Keratinocyte (primary cell): ENCODE data around the gene NHSL1. TPM values are rescaled to one million over a fixed set of nuclear protein-coding genes. Genes with fewer than 3 reads are reported as not detected.

ENCODE experiments used
- DNase-seq: peaks from one replicate; pipeline ENCODE4 v3.0.0-alpha.2; 2011; ENCODE audit warnings: low read depth, missing footprints, low spot score
- FAIRE-seq: peaks from 2 replicates; lab custom pipeline; 2011; peaks lifted over from hg19 to GRCh38; lab: Jason Lieb, UNC
- H2AFZ ChIP-seq: 2 replicates; pipeline ENCODE4 v1.6.0; 2012; ENCODE audit warnings: low read length, control low read depth, inconsistent platforms; ENCODE audit not compliant: control insufficient read depth
- H3K27ac ChIP-seq: 2 replicates; pipeline ENCODE4 v1.5.1; 2011; ENCODE audit warnings: low read length; ENCODE audit not compliant: control insufficient read depth, insufficient read depth
- H3K27me3 ChIP-seq: 3 replicates; pipeline ENCODE4 v1.6.0; 2011; ENCODE audit warnings: low read length; ENCODE audit not compliant: control insufficient read depth, insufficient read depth; ENCODE audit errors: extremely low read depth
- H3K36me3 ChIP-seq, 2 experiments: 2 replicates in 1 of 2; 3 replicates in 1 of 2; pipeline ENCODE4 v1.5.1; 2011; ENCODE audit warnings: low read length in 2 of 2, mild to moderate bottlenecking in 1 of 2; ENCODE audit not compliant: control insufficient read depth in 2 of 2, insufficient read depth in 2 of 2; ENCODE audit errors: extremely low read depth in 1 of 2
- H3K4me1 ChIP-seq: 3 replicates; pipeline ENCODE4 v1.5.1; 2011; ENCODE audit warnings: low read length; ENCODE audit not compliant: control insufficient read depth, insufficient read depth; ENCODE audit errors: extremely low read depth
- H3K4me2 ChIP-seq: 3 replicates; pipeline ENCODE4 v1.6.0; 2011; ENCODE audit warnings: low read depth, low read length; ENCODE audit not compliant: control insufficient read depth, insufficient read depth; ENCODE audit errors: extremely low read depth
- H3K4me3 ChIP-seq, 3 experiments: fragments of 200-600 bp in 1 of 3; sonication (generic) in 1 of 3; 2 replicates in 2 of 3; 3 replicates in 1 of 3; pipeline ENCODE4 v1.5.1; 2011 to 2016; ENCODE audit warnings: low read length in 3 of 3, mild to moderate bottlenecking in 3 of 3, control low read depth in 2 of 3, inconsistent platforms in 1 of 3, low read depth in 1 of 3, mixed read lengths in 1 of 3, mixed run types in 1 of 3, moderate library complexity in 1 of 3; ENCODE audit not compliant: control insufficient read depth in 2 of 3, insufficient read depth in 2 of 3; ENCODE audit errors: extremely low read depth in 1 of 3
- H3K79me2 ChIP-seq: 2 replicates; pipeline ENCODE4 v1.6.0; 2012; ENCODE audit warnings: low read length; ENCODE audit not compliant: control insufficient read depth, insufficient read depth
- H3K9ac ChIP-seq: 3 replicates; pipeline ENCODE4 v1.6.0; 2011; ENCODE audit warnings: low read length; ENCODE audit not compliant: control insufficient read depth, insufficient read depth; ENCODE audit errors: extremely low read depth
- H3K9me1 ChIP-seq: 3 replicates; pipeline ENCODE4 v1.6.0; 2011; ENCODE audit warnings: low read length; ENCODE audit not compliant: control insufficient read depth, insufficient read depth; ENCODE audit errors: extremely low read depth
- H3K9me3 ChIP-seq: 2 replicates; pipeline ENCODE4 v1.5.1; 2012; ENCODE audit warnings: low read depth, low read length; ENCODE audit not compliant: control insufficient read depth
- H4K20me1 ChIP-seq: 3 replicates; pipeline ENCODE4 v1.6.0; 2011; ENCODE audit warnings: low read length; ENCODE audit not compliant: control insufficient read depth, insufficient read depth; ENCODE audit errors: extremely low read depth
- CTCF ChIP-seq, 3 experiments: IDR thresholded peaks in 1 of 3; conservative IDR thresholded peaks in 1 of 3; optimal IDR thresholded peaks in 1 of 3; 2 replicates in 2 of 3; 3 replicates in 1 of 3; pipeline versions ENCODE3 to v1.5.1; 2011; ENCODE audit warnings: low read length in 3 of 3, mild to moderate bottlenecking in 3 of 3, moderate library complexity in 2 of 3, control low read depth in 1 of 3, inconsistent platforms in 1 of 3; ENCODE audit not compliant: insufficient read depth in 2 of 3; ENCODE audit errors: extremely low read depth in 1 of 3
- EZH2 ChIP-seq: IDR thresholded peaks from one replicate; pipeline ENCODE4 v1.6.1; 2012; ENCODE audit warnings: inconsistent platforms, mild to moderate bottlenecking, low read length, moderate library complexity
- dilution Hi-C: fragments of 300-500 bp; cut with MboI; formaldehyde crosslinking; loops from one replicate; pipeline ENCODE4 v1.7.0; 2020; ENCODE audit warnings: low sequenced_read_pairs; ENCODE audit not compliant: extremely low pct_ligation_motif_present
- polyA plus RNA-seq, 5 experiments: library from polyadenylated mRNA; depleted of rRNA in 3 of 5; stranded (reverse) in 3 of 5; stranded (forward) in 1 of 5; unstranded in 1 of 5; fragments of >200 nt; gene quantifications; 1 replicate in 1 of 5; 2 replicates in 3 of 5; 3 replicates in 1 of 5; pipeline versions ENCODE4 v1.2.1 to v1.2.3, GENCODE V29; 2011 to 2012; ENCODE audit warnings: missing spikeins in 2 of 5, low read depth in 1 of 5, low replicate concordance in 1 of 5

The NHSL1 gene
- polyA plus RNA-seq, 1 donor (not counting 4 experiments of a cell fraction or from before 2014, with no cell fraction given) = 11.8 TPM

GRCh38 chr6:138402838-138403187 lies 96.5 kb downstream of the NHSL1 start:
- Histone ChIP-seq H3K27ac (no peak overlapping the region), H3K9me3 (no peaks in the 10 kb centered on the region), H3K79me2 (no peaks in the 10 kb centered on the region), H3K9ac (peak overlapping the region; percentile 95), H3K4me1 (peaks cover 8% of the 10 kb centered on the region), H3K4me2 (peak overlapping the region; percentile 96), H3K36me3 (peaks cover 7 to 21% of the 10 kb centered on the region in 2 experiments), H2AFZ (no peak overlapping the region), H3K27me3 (peaks cover 3% of the 10 kb centered on the region), H4K20me1 (no peaks in the 10 kb centered on the region), H3K4me3 (no peak overlapping the region), H3K9me1 (no peaks in the 10 kb centered on the region)
- no peak for DNase-seq
- dilution Hi-C loops = no loop called here
- no peak for FAIRE-seq
- no peak for TF ChIP-seq EZH2

GRCh38 chr6:138401960-138402837 lies 97.1 kb downstream of the NHSL1 start:
- Histone ChIP-seq H4K20me1 (no peaks in the 10 kb centered on the region), H3K27ac (no peak overlapping the region), H3K36me3 (peaks cover 3 to 17% of the 10 kb centered on the region in 2 experiments), H3K79me2 (no peaks in the 10 kb centered on the region), H3K9me1 (no peaks in the 10 kb centered on the region), H3K4me1 (peaks cover 8% of the 10 kb centered on the region), H2AFZ (no peak overlapping the region), H3K4me2 (no peak overlapping the region), H3K27me3 (peaks cover 3% of the 10 kb centered on the region), H3K4me3 (no peak overlapping the region), H3K9me3 (no peaks in the 10 kb centered on the region), H3K9ac (no peak overlapping the region)
- DNase-seq = no peak
- dilution Hi-C loops = no loop called here
- FAIRE-seq = no peak
- no peak for TF ChIP-seq CTCF (optimal IDR thresholded peaks at IDR 0.05 in 1 of 3, IDR thresholded peaks at IDR 0.05 in 1 of 3, conservative IDR thresholded peaks at IDR 0.05 in 1 of 3; ENCODE audit: extremely low read depth in 1 of 3, insufficient read depth in 2 of 3, low read length in 3 of 3)
- TF ChIP-seq EZH2 = no peak
